Measurements from ENCODE around the gene VSTM2B.
"Not testable (repeated sequence)": the region's sequence is repeated elsewhere in the genome, so short reads cannot be mapped to it uniquely, and the experiment has no call there.

Gene VSTM2B

GRCh38 chr19:29525901-29526729 is at the start of gene VSTM2B:
VSTM2B (plus strand) TSS chr19:29525994; CDS start chr19:29526584, 590 bp downstream.
- no peak for DNase-seq

GRCh38 chr19:29476528-29476927 is 49.3 kb upstream of the VSTM2B start:
- DNase-seq: no peak

- DNase-seq: no peak
These were observed 47.8 kb upstream of the VSTM2B start for GRCh38 chr19:29477831-29478577.

- peak; percentile 30 for DNase-seq
These were observed 46.9 kb upstream of the VSTM2B start for GRCh38 chr19:29478578-29479565.

- DNase-seq: no peak
These were observed 45.9 kb upstream of the VSTM2B start for GRCh38 chr19:29479941-29480340.

GRCh38 chr19:29480507-29480906 is 45.3 kb upstream of the VSTM2B start:
- DNase-seq: no peak

GRCh38 chr19:29482855-29483640 is 42.7 kb upstream of the VSTM2B start:
- DNase-seq: no peak

- DNase-seq: no peak
These were observed 42.2 kb upstream of the VSTM2B start for GRCh38 chr19:29483641-29483920.

- no peak for DNase-seq
These were observed 41.7 kb upstream of the VSTM2B start for GRCh38 chr19:29483944-29484581.

GRCh38 chr19:29484876-29485275 is 40.9 kb upstream of the VSTM2B start:
- no peak for DNase-seq

GRCh38 chr19:29485293-29485692 is 40.5 kb upstream of the VSTM2B start:
- no peak for DNase-seq

- not testable (repeated sequence) for DNase-seq
These were observed 38.8 kb upstream of the VSTM2B start for GRCh38 chr19:29486961-29487360.

GRCh38 chr19:29487432-29487831 is 38.4 kb upstream of the VSTM2B start:
- DNase-seq: no peak

GRCh38 chr19:29488316-29488715 is 37.5 kb upstream of the VSTM2B start:
- DNase-seq: no peak

- no peak for DNase-seq
These were observed 36.4 kb upstream of the VSTM2B start for GRCh38 chr19:29489172-29489951.

- no peak for DNase-seq
These were observed 34.3 kb upstream of the VSTM2B start for GRCh38 chr19:29491491-29491890.

GRCh38 chr19:29491995-29492577 is 33.7 kb upstream of the VSTM2B start:
- DNase-seq: no peak

- no peak for DNase-seq
These were observed 33.0 kb upstream of the VSTM2B start for GRCh38 chr19:29492769-29493168.

GRCh38 chr19:29495091-29495490 is 30.7 kb upstream of the VSTM2B start:
- DNase-seq: no peak

- no peak for DNase-seq
These were observed 29.8 kb upstream of the VSTM2B start for GRCh38 chr19:29495901-29496441.

Data from NCI-H187 (cell line).